Astrocyte (in vitro differentiated cells and primary cell): ENCODE measurements around the gene TMEM87B. TPM values are rescaled to one million over a fixed set of nuclear protein-coding genes. Genes with fewer than 3 reads are reported as not detected.

Source experiments
- DNase-seq: peaks from one replicate; pipeline ENCODE4 v3.0.0-alpha.2; 2010; ENCODE audit warnings: low read depth
- FAIRE-seq: peaks from 2 replicates; lab custom pipeline; 2011; peaks lifted over from hg19 to GRCh38; lab: Jason Lieb, UNC
- H2AFZ ChIP-seq: 2 replicates; pipeline ENCODE4 v1.6.0; 2012; ENCODE audit warnings: low read depth, low read length, inconsistent platforms
- H3K27ac ChIP-seq: 2 replicates; pipeline ENCODE4 v1.5.1; 2011; ENCODE audit warnings: low read depth, low read length, inconsistent platforms
- H3K27me3 ChIP-seq: 2 replicates; pipeline ENCODE4 v1.6.0; 2011; ENCODE audit warnings: low read length, inconsistent platforms; ENCODE audit not compliant: insufficient read depth
- H3K36me3 ChIP-seq: 2 replicates; pipeline ENCODE4 v1.5.1; 2011; ENCODE audit warnings: low read length, inconsistent platforms; ENCODE audit not compliant: insufficient read depth
- H3K4me1 ChIP-seq: 2 replicates; pipeline ENCODE4 v1.5.1; 2011; ENCODE audit warnings: low read length, inconsistent platforms; ENCODE audit not compliant: insufficient read depth
- H3K4me2 ChIP-seq: 2 replicates; pipeline ENCODE4 v1.6.0; 2012; ENCODE audit warnings: low read length, inconsistent platforms
- H3K4me3 ChIP-seq: 2 replicates; pipeline ENCODE4 v1.5.1; 2011; ENCODE audit warnings: low read depth, mild to moderate bottlenecking, low read length, inconsistent platforms; ENCODE audit not compliant: insufficient read depth
- H3K79me2 ChIP-seq: 2 replicates; pipeline ENCODE4 v1.6.0; 2012; ENCODE audit warnings: mild to moderate bottlenecking, low read length, inconsistent platforms; ENCODE audit not compliant: insufficient read depth
- H3K9ac ChIP-seq: 2 replicates; pipeline ENCODE4 v1.6.0; 2012; ENCODE audit warnings: mild to moderate bottlenecking, low read length, inconsistent platforms
- H3K9me3 ChIP-seq: 2 replicates; pipeline ENCODE4 v1.5.1; 2012; ENCODE audit warnings: low read depth, mild to moderate bottlenecking, low read length, inconsistent platforms; ENCODE audit not compliant: insufficient read depth
- H4K20me1 ChIP-seq: 2 replicates; pipeline ENCODE4 v1.6.0; 2012; ENCODE audit warnings: low read length, inconsistent platforms; ENCODE audit not compliant: insufficient read depth
- H3K27ac Mint-ChIP-seq: one replicate; pipeline ENCODE4 v1.8.0; 2021; ENCODE audit warnings: mild to moderate bottlenecking, mixed read lengths; ENCODE audit not compliant: unreplicated experiment
- H3K27me3 Mint-ChIP-seq: one replicate; pipeline ENCODE4 v1.8.0; 2021; ENCODE audit warnings: low read depth, mixed read lengths; ENCODE audit not compliant: unreplicated experiment
- H3K36me3 Mint-ChIP-seq: one replicate; pipeline ENCODE4 v1.8.0; 2021; ENCODE audit warnings: low read depth, mixed read lengths; ENCODE audit not compliant: unreplicated experiment
- H3K4me1 Mint-ChIP-seq: one replicate; pipeline ENCODE4 v1.8.0; 2021; ENCODE audit warnings: low read depth, mixed read lengths; ENCODE audit not compliant: unreplicated experiment
- H3K4me3 Mint-ChIP-seq: one replicate; pipeline ENCODE4 v1.8.0; 2021; ENCODE audit warnings: mild to moderate bottlenecking, moderate library complexity, mixed read lengths; ENCODE audit not compliant: unreplicated experiment
- H3K9me3 Mint-ChIP-seq: one replicate; pipeline ENCODE4 v1.8.0; 2021; ENCODE audit warnings: mild to moderate bottlenecking, mixed read lengths; ENCODE audit not compliant: unreplicated experiment
- CTCF ChIP-seq: IDR thresholded peaks from 2 replicates; pipeline ENCODE4 v1.5.1; 2011; ENCODE audit warnings: low read depth, mild to moderate bottlenecking, inconsistent platforms, low read length, moderate library complexity; ENCODE audit not compliant: insufficient read depth
- EZH2 ChIP-seq: IDR thresholded peaks from 2 replicates; pipeline ENCODE4 v1.6.1; 2012; ENCODE audit warnings: mild to moderate bottlenecking, low read length, inconsistent platforms; ENCODE audit not compliant: insufficient read depth
- total RNA-seq: library from RNA; stranded (reverse); gene quantifications from 2 replicates; pipeline ENCODE4 v1.2.1, GENCODE V29; 2021

Gene TMEM87B
- total RNA-seq, 1 donor from 2014 or later, result 27.2 TPM

GRCh38 chr2:112024896-112025491, 30.1 kb upstream of the TMEM87B start:
- peaks cover 4% of the 10 kb centered on the region for H3K36me3 Mint-ChIP-seq
- no peaks in the 10 kb centered on the region for H3K36me3 ChIP-seq
- H3K27ac Mint-ChIP-seq, result no peak overlapping the region
- peaks cover 6% of the 10 kb centered on the region for H3K4me1 Mint-ChIP-seq
- no peaks in the 10 kb centered on the region for H4K20me1 ChIP-seq
- no peaks in the 10 kb centered on the region for H3K9me3 Mint-ChIP-seq
- H3K4me3 Mint-ChIP-seq, result no peak overlapping the region
- H3K4me1 ChIP-seq, result peaks cover 9% of the 10 kb centered on the region
- no peak overlapping the region for H2AFZ ChIP-seq
- no peaks in the 10 kb centered on the region for H3K79me2 ChIP-seq
- H3K9me3 ChIP-seq, result no peaks in the 10 kb centered on the region
- H3K27me3 ChIP-seq, result no peaks in the 10 kb centered on the region
- no peak overlapping the region for H3K27ac ChIP-seq
- FAIRE-seq (no peak), DNase-seq (no peak)
- H3K9ac ChIP-seq, result no peak overlapping the region
- H3K4me3 ChIP-seq, result no peak overlapping the region
- no peak overlapping the region for H3K4me2 ChIP-seq
- TF ChIP-seq EZH2 (no peak), CTCF (no peak)
- no peaks in the 10 kb centered on the region for H3K27me3 Mint-ChIP-seq

GRCh38 chr2:112026509-112026908, 28.6 kb upstream of the TMEM87B start:
- Mint-ChIP-seq H3K4me1 (peaks cover 6% of the 10 kb centered on the region), H3K4me3 (no peak overlapping the region), H3K9me3 (no peaks in the 10 kb centered on the region), H3K27me3 (no peaks in the 10 kb centered on the region), H3K27ac (no peak overlapping the region), H3K36me3 (peaks cover 5% of the 10 kb centered on the region)
- no peak overlapping the region for H3K4me2 ChIP-seq
- H3K79me2 ChIP-seq, result no peaks in the 10 kb centered on the region
- no peaks in the 10 kb centered on the region for H3K36me3 ChIP-seq
- H3K9ac ChIP-seq, result no peak overlapping the region
- no peaks in the 10 kb centered on the region for H4K20me1 ChIP-seq
- H3K4me1 ChIP-seq, result peaks cover 5% of the 10 kb centered on the region
- DNase-seq (no peak), FAIRE-seq (no peak)
- no peak overlapping the region for H2AFZ ChIP-seq
- TF ChIP-seq EZH2, result no peak
- no peak for TF ChIP-seq CTCF
- no peaks in the 10 kb centered on the region for H3K27me3 ChIP-seq
- H3K9me3 ChIP-seq, result no peaks in the 10 kb centered on the region
- H3K27ac ChIP-seq, result no peak overlapping the region
- no peak overlapping the region for H3K4me3 ChIP-seq

GRCh38 chr2:112027767-112028166, 27.3 kb upstream of the TMEM87B start:
- Histone ChIP-seq H3K4me2 (no peak overlapping the region), H3K9me3 (no peaks in the 10 kb centered on the region), H3K27ac (no peak overlapping the region), H3K4me3 (no peak overlapping the region), H4K20me1 (no peaks in the 10 kb centered on the region), H3K79me2 (no peaks in the 10 kb centered on the region), H3K9ac (no peak overlapping the region), H3K27me3 (no peaks in the 10 kb centered on the region), H3K36me3 (no peaks in the 10 kb centered on the region), H3K4me1 (no peaks in the 10 kb centered on the region), H2AFZ (no peak overlapping the region)
- TF ChIP-seq CTCF (no peak), EZH2 (no peak)
- no peak for FAIRE-seq
- H3K27ac Mint-ChIP-seq, result no peak overlapping the region
- H3K36me3 Mint-ChIP-seq, result peaks cover 5% of the 10 kb centered on the region
- H3K27me3 Mint-ChIP-seq, result no peaks in the 10 kb centered on the region
- H3K9me3 Mint-ChIP-seq, result no peaks in the 10 kb centered on the region
- no peak overlapping the region for H3K4me3 Mint-ChIP-seq
- peaks cover 13% of the 10 kb centered on the region for H3K4me1 Mint-ChIP-seq
- DNase-seq, result no peak
